B cell (primary cell): ENCODE results near the gene GPA33. TPM values are rescaled to one million over a fixed set of nuclear protein-coding genes. Genes with fewer than 3 reads are reported as not detected.

Source experiments
- ATAC-seq: fragments of 200-7000 bp; cut with Tn5 transposase; one replicate; pipeline ENCODE4 v1.10.0; 2021; ENCODE audit warnings: low read depth, mild to moderate bottlenecking, moderate number of reproducible peaks, moderate library complexity
- CTCF ChIA-PET: fragments of 350-600 bp; sonication (Branson Sonifier 250); formaldehyde crosslinking; loops from one replicate; lab custom pipeline; 2021; ENCODE audit warnings: antibody characterized with exemption, inconsistent platforms; lab: Charles Lee
- POLR2A ChIA-PET: fragments of 350-600 bp; sonication (Branson Sonifier 250); formaldehyde crosslinking; loops from one replicate; lab custom pipeline; 2021; ENCODE audit warnings: antibody characterized with exemption; lab: Charles Lee
- DNase-seq: peaks from one replicate; pipeline ENCODE4 v3.0.0; 2013
- H2AFZ ChIP-seq: 2 replicates; pipeline ENCODE4 v1.6.1; 2012; ENCODE audit warnings: mild to moderate bottlenecking, low read depth, low read length; ENCODE audit not compliant: insufficient read depth, poor library complexity, severe bottlenecking
- H3K27ac ChIP-seq, 2 donors: 1 replicate in 1 of 2; 2 replicates in 1 of 2; pipeline ENCODE4 v1.5.1; 2012 to 2013; ENCODE audit warnings: low read length in 2 of 2, mild to moderate bottlenecking in 2 of 2, moderate library complexity in 1 of 2
- H3K27me3 ChIP-seq, 4 experiments: fragments of 200-600 bp in 1 of 4; sonication (generic) in 1 of 4; replicated peaks in 1 of 4; 1 replicate in 2 of 4; 2 replicates in 2 of 4; pipeline versions ENCODE4 v1.6.1 to v1.7.0; 2013 to 2016; ENCODE audit warnings: low read length in 3 of 4, mild to moderate bottlenecking in 2 of 4, mixed read lengths in 1 of 4, moderate library complexity in 1 of 4; ENCODE audit not compliant: insufficient read depth in 4 of 4, control insufficient read depth in 3 of 4; ENCODE audit errors: control extremely low read depth in 1 of 4
- H3K36me3 ChIP-seq, 2 experiments: replicated peaks in 1 of 2; 1 replicate in 1 of 2; 2 replicates in 1 of 2; pipeline versions ENCODE4 v1.6.1 to v1.7.1; 2013; ENCODE audit warnings: low read length in 1 of 2; ENCODE audit not compliant: insufficient read depth in 2 of 2, control insufficient read depth in 1 of 2; ENCODE audit errors: control extremely low read depth in 1 of 2, extremely low read depth in 1 of 2
- H3K4me1 ChIP-seq, 2 donors: fragments of 200-600 bp in 1 of 2; sonication (generic) in 1 of 2; 1 replicate in 1 of 2; 2 replicates in 1 of 2; pipeline versions ENCODE4 v1.5.1 to v1.6.1; 2013 to 2017; ENCODE audit warnings: low read length in 2 of 2; ENCODE audit not compliant: control insufficient read depth in 2 of 2, insufficient read depth in 2 of 2
- H3K4me2 ChIP-seq: replicated peaks from 2 replicates; pipeline ENCODE3; 2012; ENCODE audit warnings: mild to moderate bottlenecking, low read depth, low read length; ENCODE audit not compliant: poor library complexity, severe bottlenecking
- H3K4me3 ChIP-seq, 5 experiments: fragments of 200-600 bp in 1 of 5; sonication (generic) in 1 of 5; 1 replicate in 3 of 5; 2 replicates in 2 of 5; pipeline versions ENCODE4 v1.5.1 to v1.7.0; 2011 to 2016; ENCODE audit warnings: low read length in 4 of 5, mild to moderate bottlenecking in 4 of 5, low read depth in 2 of 5, control low read depth in 1 of 5, moderate library complexity in 1 of 5; ENCODE audit not compliant: insufficient read depth in 1 of 5; ENCODE audit errors: control extremely low read depth in 1 of 5, extremely low read depth in 1 of 5
- H3K79me2 ChIP-seq: fragments of 200-600 bp; sonication (generic); one replicate; pipeline ENCODE4 v1.6.0; 2016; ENCODE audit warnings: low read length; ENCODE audit not compliant: control insufficient read depth, insufficient read depth
- H3K9ac ChIP-seq: fragments of 200-600 bp; sonication (generic); 2 replicates; pipeline ENCODE4 v1.6.1; 2017; ENCODE audit warnings: mild to moderate bottlenecking, low read length, moderate library complexity
- H3K9me3 ChIP-seq, 3 donors: one replicate each; pipeline versions ENCODE4 v1.6.1 to v1.7.1; 2013; ENCODE audit warnings: low read length in 2 of 3; ENCODE audit not compliant: control insufficient read depth in 2 of 3, insufficient read depth in 1 of 3; ENCODE audit errors: control extremely low read depth in 1 of 3
- H4K20me1 ChIP-seq: 2 replicates; pipeline ENCODE4 v1.6.0; 2012; ENCODE audit warnings: mild to moderate bottlenecking, low read length; ENCODE audit not compliant: insufficient read depth, control insufficient read depth, poor library complexity, severe bottlenecking
- H3K27ac Mint-ChIP-seq: one replicate; pipeline ENCODE4 v1.8.0; 2021; ENCODE audit warnings: mixed read lengths
- H3K27me3 Mint-ChIP-seq: one replicate; pipeline ENCODE4 v1.8.0; 2021; ENCODE audit warnings: mixed read lengths
- H3K4me1 Mint-ChIP-seq: one replicate; pipeline ENCODE4 v1.8.0; 2021; ENCODE audit warnings: mixed read lengths
- H3K4me3 Mint-ChIP-seq: one replicate; pipeline ENCODE4 v1.8.0; 2021; ENCODE audit warnings: mixed read lengths
- H3K9me3 Mint-ChIP-seq: one replicate; pipeline ENCODE4 v1.8.0; 2022; ENCODE audit warnings: mixed read lengths; ENCODE audit not compliant: insufficient read depth
- CTCF ChIP-seq: fragments of 200-600 bp; IDR thresholded peaks from one replicate; pipeline ENCODE4 v1.8.0; 2022; ENCODE audit warnings: antibody characterized with exemption, mild to moderate bottlenecking
- EZH2 ChIP-seq: IDR thresholded peaks from 2 replicates; pipeline ENCODE4 v1.6.1; 2012; ENCODE audit warnings: borderline replicate concordance, low read depth, mild to moderate bottlenecking, moderate library complexity, low read length; ENCODE audit not compliant: insufficient read depth, poor library complexity, severe bottlenecking
- WGBS: methylation state at CpG from one replicate; pipeline ENCODE4 v1.1.5; 2013; ENCODE audit warnings: missing lambda C conversion rate; ENCODE audit not compliant: insufficient coverage; 5-methylcytosine and 5-hydroxymethylcytosine counted together
- intact Hi-C: fragments of 100-400 bp; cut with micrococcal nuclease; formaldehyde crosslinking; loops from one replicate; pipeline ENCODE4 v1.10.0; 2022
- polyA plus RNA-seq: library from polyadenylated mRNA; depleted of rRNA; stranded (reverse); fragments of >200 nt; gene quantifications from 2 replicates; pipeline ENCODE4 v1.2.3, GENCODE V29; 2012
- total RNA-seq, 2 donors: library from RNA; stranded (reverse); fragments of 120-200 nt in 1 of 2; gene quantifications; 1 replicate in 1 of 2; 2 replicates in 1 of 2; pipeline versions ENCODE4 v1.2.3 to v1.2.4, GENCODE V29; 2013 to 2022

The GPA33 gene
- total and polyA plus RNA-seq, 2 donors (not counting 1 experiment from before 2014, with no cell fraction given) = 0.91 to 2.4 TPM

DNA sequence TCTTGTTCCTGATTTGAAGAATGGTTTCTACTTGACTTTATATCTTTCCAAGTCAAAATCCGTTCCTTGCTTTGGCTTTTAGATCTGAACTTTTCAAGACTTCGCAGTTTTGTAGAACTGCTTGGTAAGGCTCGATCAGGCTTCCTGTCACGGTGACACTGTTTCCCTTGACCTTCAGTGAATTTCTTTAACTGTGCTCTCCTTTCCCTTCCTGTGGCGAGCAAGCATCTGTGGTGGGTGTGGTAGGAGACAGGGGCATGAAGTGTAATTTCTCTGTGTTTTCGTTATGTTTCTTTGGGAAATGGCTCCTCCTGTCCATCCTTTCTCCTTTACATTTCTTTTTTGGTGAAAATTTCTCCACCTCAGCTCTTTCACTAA lies 14.1 kb upstream of the GPA33 start:
- peaks cover 6% of the 10 kb centered on the region for H3K27me3 Mint-ChIP-seq
- no peaks in the 10 kb centered on the region for H3K9me3 Mint-ChIP-seq
- H3K27me3 ChIP-seq = peaks cover 0 to 5% (median 2%) of the 10 kb centered on the region in 4 experiments
- H3K9ac ChIP-seq = no peak overlapping the region
- no peaks in the 10 kb centered on the region for H4K20me1 ChIP-seq
- DNase-seq (peak; percentile 29), ATAC-seq (no peak)
- peak overlapping the region; percentile 34 for H3K27ac Mint-ChIP-seq
- H2AFZ ChIP-seq = peak overlapping the region; percentile 51
- POLR2A ChIA-PET = no interaction called here
- peaks cover 29% of the 10 kb centered on the region for H3K4me1 Mint-ChIP-seq
- peak overlapping the region in 3 of 5 experiments; percentile 12 to 20 (median 13) for H3K4me3 ChIP-seq
- H3K36me3 ChIP-seq = no peaks in the 10 kb centered on the region
- H3K4me2 ChIP-seq = peak overlapping the region; percentile 62
- no CpG with 5 or more reads among the region's 6 CpGs for WGBS
- intact Hi-C loops = no loop called here
- TF ChIP-seq CTCF (no peak), EZH2 (no peak)
- no peak overlapping the region for H3K27ac ChIP-seq
- H3K4me1 ChIP-seq = peaks cover 26 to 32% of the 10 kb centered on the region in 2 donors
- H3K9me3 ChIP-seq = no peaks in the 10 kb centered on the region
- H3K79me2 ChIP-seq = no peaks in the 10 kb centered on the region
- CTCF ChIA-PET = interaction anchor here (0.9 to 1.4 kb wide), 4 partner anchors 37 to 194 kb away, joined by 3 read pairs; no protein-coding TSS in a partner anchor
- peak overlapping the region; percentile 74 for H3K4me3 Mint-ChIP-seq

GRCh38 chr1:167102906-167103573 lies 12.9 kb upstream of the GPA33 start:
- no peak overlapping the region for H3K27ac Mint-ChIP-seq
- H3K4me3 ChIP-seq = no peak overlapping the region
- no peak overlapping the region for H3K4me2 ChIP-seq
- intact Hi-C loops = no loop called here
- DNase-seq = no peak
- WGBS = 92% methylated on average over 5 of the region's 5 CpGs
- no peak for ATAC-seq
- H3K9ac ChIP-seq = no peak overlapping the region
- H3K9me3 Mint-ChIP-seq = no peaks in the 10 kb centered on the region
- no peaks in the 10 kb centered on the region for H3K79me2 ChIP-seq
- CTCF ChIA-PET = interaction anchor here (1.4 kb wide), 1 partner anchor 44 kb away, joined by 3 read pairs; no protein-coding TSS in a partner anchor
- TF ChIP-seq EZH2 = no peak
- TF ChIP-seq CTCF = no peak
- no peak overlapping the region for H3K4me3 Mint-ChIP-seq
- H3K27me3 ChIP-seq = peaks cover 0 to 5% (median 2%) of the 10 kb centered on the region in 4 experiments
- H3K9me3 ChIP-seq = no peaks in the 10 kb centered on the region
- POLR2A ChIA-PET = interaction anchor here (0.6 kb wide), 1 partner anchor 159 kb away, joined by 10 read pairs; no protein-coding TSS in a partner anchor
- no peaks in the 10 kb centered on the region for H3K36me3 ChIP-seq
- H3K27ac ChIP-seq = no peak overlapping the region
- H3K27me3 Mint-ChIP-seq = peaks cover 10% of the 10 kb centered on the region
- no peak overlapping the region for H2AFZ ChIP-seq
- peaks cover 21% of the 10 kb centered on the region for H3K4me1 Mint-ChIP-seq
- H3K4me1 ChIP-seq = peaks cover 23 to 26% of the 10 kb centered on the region in 2 donors
- no peaks in the 10 kb centered on the region for H4K20me1 ChIP-seq
